Thoracic aorta (tissue), 2 donors: Measurements from ENCODE around the gene TNS3. TPM values are rescaled to one million over a fixed set of nuclear protein-coding genes. Genes with fewer than 3 reads are reported as not detected.

Experiments used
- ATAC-seq: fragments of 150-250 bp; one replicate; pipeline ENCODE4 v1.8.0; 2017; ENCODE audit warnings: low read depth; ENCODE audit not compliant: insufficient number of reproducible peaks, low FRiP score
- DNase-seq: peaks from one replicate; pipeline ENCODE4 v3.0.0-alpha.2; 2020; ENCODE audit warnings: low spot score
- H3K27ac ChIP-seq, 2 donors: fragments of 200-600 bp; sonication (generic); 1 replicate in 1 of 2; 2 replicates in 1 of 2; pipeline ENCODE4 v1.5.1; 2016; ENCODE audit warnings: mild to moderate bottlenecking in 2 of 2, moderate library complexity in 2 of 2
- H3K27me3 ChIP-seq: fragments of 200-600 bp; sonication (generic); replicated peaks from 2 replicates; pipeline ENCODE4 v1.6.0; 2016; ENCODE audit warnings: mild to moderate bottlenecking; ENCODE audit not compliant: insufficient read depth
- H3K36me3 ChIP-seq: fragments of 200-600 bp; sonication (generic); one replicate; pipeline ENCODE4 v1.5.1; 2016
- H3K4me1 ChIP-seq, 2 donors: fragments of 200-600 bp; sonication (generic); 1 replicate in 1 of 2; 2 replicates in 1 of 2; pipeline versions ENCODE4 v1.5.1 to v1.6.0; 2016; ENCODE audit warnings: low read depth in 2 of 2, mild to moderate bottlenecking in 1 of 2; ENCODE audit not compliant: control insufficient read depth in 1 of 2
- H3K4me3 ChIP-seq: fragments of 200-600 bp; sonication (generic); 2 replicates; pipeline ENCODE4 v1.5.1; 2016; ENCODE audit warnings: mild to moderate bottlenecking
- H3K9me3 ChIP-seq: fragments of 200-600 bp; sonication (generic); 2 replicates; pipeline ENCODE4 v1.5.1; 2016
- total RNA-seq, 2 donors: library from RNA; depleted of rRNA; stranded (reverse); fragments of >200 nt; gene quantifications; one replicate each; pipeline versions ENCODE4 v1.1.0 to v1.2.3, GENCODE V29; 2016
- TF ChIP-seq, protein P1 (sequence below): fragments of 200-600 bp; sonication (generic); IDR thresholded peaks from one replicate; pipeline ENCODE4 v1.5.1; 2019; ENCODE audit warnings: antibody characterized with exemption

The TNS3 gene
- total RNA-seq, 2 donors from 2014 or later, result 138 to 151 TPM

DNA sequence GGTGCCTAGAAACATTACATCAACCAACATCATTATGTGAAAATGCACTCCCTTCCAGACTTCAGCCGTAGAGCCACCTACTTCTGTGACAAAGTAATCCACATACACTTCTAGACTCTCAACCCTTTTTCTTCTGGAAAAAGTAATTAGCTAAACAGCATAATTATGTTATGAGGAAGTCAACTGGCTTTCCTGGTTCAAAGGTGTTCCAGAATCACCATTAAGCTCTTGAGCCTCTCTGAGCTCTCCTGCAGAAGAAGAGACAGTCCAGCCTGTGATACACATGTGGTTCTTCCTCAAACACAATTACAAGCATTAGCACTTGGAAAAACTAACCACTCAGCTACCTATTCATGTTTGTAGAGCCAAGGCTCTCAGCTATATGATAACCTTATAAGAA, 52.5 kb downstream of the TNS3 start:
- DNase-seq, result no peak
- ATAC-seq, result no peak
- TF ChIP-seq, protein P1, sequence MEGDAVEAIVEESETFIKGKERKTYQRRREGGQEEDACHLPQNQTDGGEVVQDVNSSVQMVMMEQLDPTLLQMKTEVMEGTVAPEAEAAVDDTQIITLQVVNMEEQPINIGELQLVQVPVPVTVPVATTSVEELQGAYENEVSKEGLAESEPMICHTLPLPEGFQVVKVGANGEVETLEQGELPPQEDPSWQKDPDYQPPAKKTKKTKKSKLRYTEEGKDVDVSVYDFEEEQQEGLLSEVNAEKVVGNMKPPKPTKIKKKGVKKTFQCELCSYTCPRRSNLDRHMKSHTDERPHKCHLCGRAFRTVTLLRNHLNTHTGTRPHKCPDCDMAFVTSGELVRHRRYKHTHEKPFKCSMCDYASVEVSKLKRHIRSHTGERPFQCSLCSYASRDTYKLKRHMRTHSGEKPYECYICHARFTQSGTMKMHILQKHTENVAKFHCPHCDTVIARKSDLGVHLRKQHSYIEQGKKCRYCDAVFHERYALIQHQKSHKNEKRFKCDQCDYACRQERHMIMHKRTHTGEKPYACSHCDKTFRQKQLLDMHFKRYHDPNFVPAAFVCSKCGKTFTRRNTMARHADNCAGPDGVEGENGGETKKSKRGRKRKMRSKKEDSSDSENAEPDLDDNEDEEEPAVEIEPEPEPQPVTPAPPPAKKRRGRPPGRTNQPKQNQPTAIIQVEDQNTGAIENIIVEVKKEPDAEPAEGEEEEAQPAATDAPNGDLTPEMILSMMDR, result no peak
- Histone ChIP-seq H3K27ac (no peak overlapping the region), H3K4me3 (no peak overlapping the region), H3K4me1 (no peaks in the 10 kb centered on the region), H3K9me3 (no peaks in the 10 kb centered on the region), H3K36me3 (peaks cover 11% of the 10 kb centered on the region), H3K27me3 (no peaks in the 10 kb centered on the region)

DNA sequence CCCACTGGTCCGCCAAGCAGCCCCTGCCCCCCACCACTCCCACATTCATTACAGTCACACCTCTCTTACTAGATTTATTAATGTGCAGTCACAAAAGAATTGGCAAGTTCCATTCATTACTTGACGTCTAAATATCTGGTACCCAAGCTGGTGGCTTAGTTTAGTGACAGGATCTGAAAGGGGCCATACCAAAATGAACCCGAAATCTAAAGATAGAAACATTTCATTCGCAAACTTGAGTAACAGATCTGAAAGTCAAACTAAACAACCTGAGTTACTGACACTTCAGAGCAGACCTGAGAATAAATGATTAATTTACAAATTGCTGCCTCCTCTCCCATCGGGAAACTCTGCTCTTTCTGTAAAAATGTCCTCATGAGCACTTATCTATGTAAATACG, 53.4 kb downstream of the TNS3 start:
- TF ChIP-seq, protein P1, result no peak
- ATAC-seq, result no peak
- no peaks in the 10 kb centered on the region for H3K4me1 ChIP-seq

DNA sequence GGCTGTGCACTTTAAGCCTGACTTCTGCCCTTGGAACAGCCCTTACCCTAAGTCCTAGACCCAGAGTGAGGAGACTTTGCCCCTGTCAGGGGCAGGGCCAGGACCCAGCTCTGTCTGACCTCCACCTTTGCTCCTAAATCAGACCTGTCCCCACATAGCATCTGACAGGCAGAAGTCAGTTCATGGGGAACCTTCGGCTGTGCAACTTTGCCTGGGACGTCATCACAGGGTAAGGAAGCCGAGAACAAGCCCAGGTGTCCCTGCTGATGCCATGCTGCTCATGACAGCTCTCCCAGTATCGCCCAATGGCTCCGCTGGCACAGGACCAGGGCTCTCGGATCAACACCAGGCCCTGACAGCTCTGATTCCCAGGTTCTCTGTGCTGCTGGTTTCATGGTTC, 55.4 kb downstream of the TNS3 start:
- DNase-seq, result no peak

More for the DNA sequence above, 53.4 kb downstream of the TNS3 start:
- no peaks in the 10 kb centered on the region for H3K9me3 ChIP-seq
- H3K36me3 ChIP-seq, result peaks cover 11% of the 10 kb centered on the region
- no peak for DNase-seq
- H3K27me3 ChIP-seq, result no peaks in the 10 kb centered on the region
- H3K27ac ChIP-seq, result no peak overlapping the region
- no peak overlapping the region for H3K4me3 ChIP-seq

DNA sequence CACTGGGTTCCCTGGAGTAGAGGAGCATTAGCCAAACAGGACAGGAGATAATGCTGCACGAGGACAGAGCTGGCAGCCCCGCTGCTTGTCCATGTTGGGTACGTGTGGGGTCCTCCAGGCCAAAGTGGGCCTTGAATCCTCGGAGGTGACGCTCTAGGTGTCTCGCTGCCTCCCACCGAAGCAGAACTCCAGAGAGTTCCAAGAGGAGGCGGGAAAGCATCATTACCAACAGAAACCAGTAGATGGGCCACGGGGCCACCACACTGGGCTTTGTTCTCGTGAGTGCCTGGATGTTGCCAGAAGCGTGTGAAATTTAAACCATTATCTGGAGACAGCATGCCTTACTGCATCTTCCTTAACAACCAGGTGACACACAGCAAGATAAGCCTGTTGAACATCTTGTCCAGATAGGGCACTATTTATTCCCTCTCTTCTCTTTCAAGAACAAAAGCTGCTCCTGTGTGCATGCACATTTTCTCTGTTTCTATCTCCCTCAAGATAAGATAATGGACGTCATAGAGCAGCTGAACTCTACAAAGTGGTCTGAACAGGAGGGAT, 56.8 kb downstream of the TNS3 start:
- H3K36me3 ChIP-seq, result peaks cover 11% of the 10 kb centered on the region
- ATAC-seq (no peak), DNase-seq (no peak)
- no peaks in the 10 kb centered on the region for H3K9me3 ChIP-seq
- H3K4me1 ChIP-seq, result peaks cover 2 to 12% of the 10 kb centered on the region in 2 donors
- no peak overlapping the region for H3K4me3 ChIP-seq
- no peaks in the 10 kb centered on the region for H3K27me3 ChIP-seq
- TF ChIP-seq, protein P1, result no peak
- H3K27ac ChIP-seq, result no peak overlapping the region

More for the DNA sequence above, 55.4 kb downstream of the TNS3 start:
- Histone ChIP-seq H3K9me3 (no peaks in the 10 kb centered on the region), H3K27me3 (no peaks in the 10 kb centered on the region), H3K4me3 (no peak overlapping the region), H3K4me1 (no peaks in the 10 kb centered on the region), H3K27ac (no peak overlapping the region), H3K36me3 (peaks cover 11% of the 10 kb centered on the region)
- TF ChIP-seq, protein P1, result no peak
- ATAC-seq, result no peak

DNA sequence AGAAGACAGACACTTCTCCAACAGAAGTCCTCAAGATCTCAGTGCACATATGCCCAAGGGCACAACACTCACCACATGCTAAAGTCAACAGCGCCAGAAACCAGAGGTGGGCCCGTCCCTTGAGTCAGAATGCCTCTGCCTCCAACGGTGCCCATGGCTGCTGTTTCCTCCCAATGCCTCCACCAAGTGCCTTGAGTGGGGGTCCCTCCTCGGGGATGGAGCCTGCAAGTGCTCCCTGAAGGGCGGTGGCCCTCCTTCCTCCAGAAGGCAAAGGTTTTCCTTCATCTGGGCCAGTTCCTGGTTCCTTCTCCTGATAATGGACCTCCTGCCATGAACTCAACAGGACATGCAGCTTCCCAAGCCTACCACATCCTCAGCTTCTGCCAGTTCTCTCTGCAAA, 58.5 kb downstream of the TNS3 start:
- no peaks in the 10 kb centered on the region for H3K9me3 ChIP-seq
- H3K36me3 ChIP-seq, result peaks cover 11% of the 10 kb centered on the region
- no peak overlapping the region for H3K27ac ChIP-seq
- H3K4me3 ChIP-seq, result no peak overlapping the region
- no peak for DNase-seq
- H3K27me3 ChIP-seq, result no peaks in the 10 kb centered on the region
- no peak for ATAC-seq
- peaks cover 5 to 26% of the 10 kb centered on the region in 2 donors for H3K4me1 ChIP-seq
- TF ChIP-seq, protein P1, result no peak
